ENCODE results near the gene HKDC1.

Gene HKDC1

GRCh38 chr10:69239136-69239535 lies 19.0 kb downstream of the HKDC1 start:
- H3K27ac ChIP-seq: no peak overlapping the region
- H3K4me1 ChIP-seq (ENCODE audit: control insufficient read depth in 1 of 2, insufficient read depth in 1 of 2, low read depth in 1 of 2, low read length in 1 of 2): peaks cover 4 to 8% of the 10 kb centered on the region in 2 experiments
- no peak for TF ChIP-seq CTCF (IDR thresholded peaks at IDR 0.05)
- H3K36me3 ChIP-seq: no peaks in the 10 kb centered on the region
- no peaks in the 10 kb centered on the region for H3K9me3 ChIP-seq
- H3K4me3 ChIP-seq (ENCODE audit: low read depth in 1 of 2, low read length in 1 of 2): no peak overlapping the region
- no peaks in the 10 kb centered on the region for H3K27me3 ChIP-seq

DNA sequence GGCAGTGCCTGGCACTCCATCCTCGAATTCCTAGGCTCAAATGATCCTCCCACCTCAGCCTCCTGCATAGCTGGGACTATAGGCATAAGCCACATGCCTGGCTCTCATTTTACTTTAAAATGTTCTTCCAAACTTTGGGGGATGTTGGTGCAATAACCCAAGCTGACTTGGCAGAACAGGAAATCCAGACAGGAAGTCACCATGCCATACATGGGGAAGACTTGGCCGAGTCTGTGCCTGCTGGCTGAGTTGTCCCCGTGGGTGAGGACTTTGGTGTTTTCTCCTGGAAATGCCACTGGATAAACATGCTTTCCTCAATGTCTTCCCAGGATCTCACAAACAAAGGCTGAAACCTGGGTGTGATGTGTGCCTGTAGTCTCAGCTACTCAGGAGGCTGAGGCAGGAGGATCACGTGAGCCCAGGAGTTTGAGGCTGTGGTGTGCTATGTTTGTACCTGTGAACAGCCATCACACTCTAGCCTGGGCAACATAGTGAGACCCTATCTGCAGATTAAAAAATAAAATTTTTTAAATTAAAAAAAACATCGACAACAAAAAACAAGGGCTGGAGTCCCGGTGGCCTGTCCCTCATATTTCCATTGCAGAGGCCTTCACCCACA lies 19.8 kb downstream of the HKDC1 start:
- peaks cover 4 to 8% of the 10 kb centered on the region in 2 experiments for H3K4me1 ChIP-seq (ENCODE audit: control insufficient read depth in 1 of 2, insufficient read depth in 1 of 2, low read depth in 1 of 2, low read length in 1 of 2)
- TF ChIP-seq CTCF (IDR thresholded peaks at IDR 0.05): no peak
- no peaks in the 10 kb centered on the region for H3K9me3 ChIP-seq
- no peak overlapping the region for H3K27ac ChIP-seq
- no peaks in the 10 kb centered on the region for H3K36me3 ChIP-seq
- no peaks in the 10 kb centered on the region for H3K27me3 ChIP-seq
- no peak overlapping the region for H3K4me3 ChIP-seq (ENCODE audit: low read depth in 1 of 2, low read length in 1 of 2)

DNA sequence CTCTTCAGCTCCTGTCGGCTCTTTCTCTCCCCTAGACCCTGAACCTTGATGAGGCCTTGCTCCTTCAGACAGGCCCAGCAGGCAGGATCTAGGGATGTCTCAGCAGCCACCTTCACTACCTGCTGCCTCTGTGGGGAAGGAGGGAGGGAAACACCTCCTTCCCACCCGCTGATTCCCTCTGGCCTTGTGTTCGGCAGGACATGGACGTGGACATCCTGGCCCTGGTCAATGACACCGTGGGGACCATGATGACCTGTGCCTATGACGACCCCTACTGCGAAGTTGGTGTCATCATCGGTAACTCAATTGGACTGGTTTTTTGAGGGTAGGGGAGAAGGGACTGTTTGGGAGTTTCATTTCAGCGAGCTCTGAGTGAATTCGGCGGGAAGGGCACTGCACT lies 20.3 kb downstream of the HKDC1 start:
- no peak for TF ChIP-seq CTCF (IDR thresholded peaks at IDR 0.05)
- no peaks in the 10 kb centered on the region for H3K27me3 ChIP-seq

GRCh38 chr10:69241575-69241974 lies 21.4 kb downstream of the HKDC1 start:
- TF ChIP-seq CTCF (IDR thresholded peaks at IDR 0.05): no peak
- H3K27ac ChIP-seq: no peak overlapping the region
- no peaks in the 10 kb centered on the region for H3K9me3 ChIP-seq
- H3K4me3 ChIP-seq (ENCODE audit: low read depth in 1 of 2, low read length in 1 of 2): no peak overlapping the region
- no peaks in the 10 kb centered on the region for H3K27me3 ChIP-seq
- peaks cover 4 to 8% of the 10 kb centered on the region in 2 experiments for H3K4me1 ChIP-seq (ENCODE audit: control insufficient read depth in 1 of 2, insufficient read depth in 1 of 2, low read depth in 1 of 2, low read length in 1 of 2)
- no peaks in the 10 kb centered on the region for H3K36me3 ChIP-seq

More for the DNA sequence above, 20.3 kb downstream of the HKDC1 start:
- Histone ChIP-seq H3K27ac (no peak overlapping the region), H3K9me3 (no peaks in the 10 kb centered on the region), H3K4me1 (ENCODE audit: control insufficient read depth in 1 of 2, insufficient read depth in 1 of 2, low read depth in 1 of 2, low read length in 1 of 2) (peaks cover 4 to 8% of the 10 kb centered on the region in 2 experiments), H3K4me3 (ENCODE audit: low read depth in 1 of 2, low read length in 1 of 2) (no peak overlapping the region), H3K36me3 (no peaks in the 10 kb centered on the region)

DNA sequence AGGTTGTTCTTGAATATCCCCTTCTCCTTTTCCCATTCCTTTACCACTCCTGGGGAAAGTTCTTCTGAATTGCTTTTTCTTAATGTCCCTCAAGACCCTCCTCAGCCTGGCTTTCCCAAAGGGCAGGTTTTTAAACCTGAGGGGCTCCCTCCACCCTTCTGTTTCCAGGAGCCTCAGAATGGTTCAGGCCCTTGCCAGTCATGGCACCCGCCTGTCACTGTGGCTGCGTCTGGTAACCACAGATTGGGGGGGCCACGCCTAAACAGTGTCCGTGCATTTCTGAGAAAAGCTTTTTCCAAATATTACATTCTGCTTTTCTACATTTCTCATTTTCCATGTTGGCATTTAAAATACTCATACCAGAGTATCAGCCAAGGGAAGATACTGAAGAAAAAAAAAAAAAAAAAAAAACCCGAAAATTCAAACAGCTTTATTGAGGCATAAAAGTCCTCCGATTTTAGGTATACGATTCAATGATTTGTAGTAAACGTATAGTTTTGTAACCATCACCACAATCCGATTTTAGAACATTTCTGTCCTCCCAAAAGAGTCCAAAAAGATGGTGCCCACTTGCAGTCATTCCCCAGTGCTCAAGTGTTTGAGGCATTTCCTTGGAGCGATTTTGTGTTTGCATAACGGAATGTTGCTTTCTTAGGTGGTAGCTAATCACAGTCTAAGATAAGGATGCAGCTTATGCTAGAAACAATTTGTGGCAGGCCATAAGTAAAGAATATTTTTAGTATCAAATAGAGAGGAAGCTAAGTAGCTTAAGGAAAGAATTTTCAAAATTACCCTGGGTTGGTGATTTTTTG lies 22.1 kb downstream of the HKDC1 start:
- no peaks in the 10 kb centered on the region for H3K9me3 ChIP-seq
- no peak overlapping the region for H3K27ac ChIP-seq
- no peaks in the 10 kb centered on the region for H3K27me3 ChIP-seq
- H3K4me3 ChIP-seq (ENCODE audit: low read depth in 1 of 2, low read length in 1 of 2): no peak overlapping the region
- no peaks in the 10 kb centered on the region for H3K36me3 ChIP-seq
- H3K4me1 ChIP-seq (ENCODE audit: control insufficient read depth in 1 of 2, insufficient read depth in 1 of 2, low read depth in 1 of 2, low read length in 1 of 2): peaks cover 4 to 8% of the 10 kb centered on the region in 2 experiments
- no peak for TF ChIP-seq CTCF (IDR thresholded peaks at IDR 0.05)
